PC-3 (cell line): ENCODE data around the gene NFATC2IP. TPM values are rescaled to one million over a fixed set of nuclear protein-coding genes. Genes with fewer than 3 reads are reported as not detected.

Experiments
- ATAC-seq: fragments of 200-7000 bp; cut with Tn5 transposase; 2 replicates; pipeline ENCODE4 v1.9.1; 2020; ENCODE audit warnings: mild to moderate bottlenecking, moderate library complexity
- BruUV-seq: library from RNA; stranded (reverse); fragments of 400-500 nt; replicated peaks from 2 replicates; lab custom pipeline; 2021; lab: Mats Ljungman, UMichigan
- CTCF ChIA-PET: fragments of 300-600 bp; sonication (Branson Sonifier 250); formaldehyde crosslinking; loops from one replicate; lab custom pipeline; 2022; ENCODE audit warnings: antibody characterized with exemption; lab: Charles Lee
- POLR2A ChIA-PET: fragments of 300-600 bp; sonication (Branson Sonifier 250); formaldehyde crosslinking; loops from one replicate; lab custom pipeline; 2022; ENCODE audit warnings: antibody characterized with exemption; ENCODE audit not compliant: unreplicated experiment; lab: Charles Lee
- DNase-seq: peaks from one replicate; pipeline ENCODE4 v3.0.0-alpha.2; 2015
- H2AFZ ChIP-seq: fragments of 300-600 bp; sonication (generic); 2 replicates; pipeline ENCODE4 v1.6.0; 2016; ENCODE audit warnings: antibody characterized with exemption, low read length
- H3F3A ChIP-seq: fragments of 300-600 bp; sonication (generic); one replicate; pipeline ENCODE4 v1.6.0; 2017; ENCODE audit warnings: antibody characterized with exemption, low read length, control low read depth, mild to moderate bottlenecking; ENCODE audit not compliant: unreplicated experiment
- H3K27ac ChIP-seq: fragments of 300-600 bp; sonication (generic); 2 replicates; pipeline ENCODE4 v1.5.1; 2016; ENCODE audit warnings: mild to moderate bottlenecking, low read length
- H3K27me3 ChIP-seq: fragments of 300-600 bp; sonication (generic); 2 replicates; pipeline ENCODE4 v1.6.1; 2016; ENCODE audit warnings: low read length, mixed read lengths
- H3K36me3 ChIP-seq: fragments of 300-600 bp; sonication (generic); 2 replicates; pipeline ENCODE4 v1.6.1; 2016; ENCODE audit warnings: low read depth, mixed run types, low read length, mixed read lengths
- H3K4me1 ChIP-seq: fragments of 300-600 bp; sonication (generic); 2 replicates; pipeline ENCODE4 v1.5.1; 2016; ENCODE audit warnings: low read length; ENCODE audit not compliant: insufficient read depth
- H3K4me2 ChIP-seq: fragments of 300-600 bp; sonication (generic); 2 replicates; pipeline ENCODE4 v1.6.0; 2016; ENCODE audit warnings: low read length
- H3K4me3 ChIP-seq: fragments of 300-600 bp; sonication (generic); 2 replicates; pipeline ENCODE4 v1.5.1; 2016; ENCODE audit warnings: mild to moderate bottlenecking, low read length, mixed read lengths
- H3K79me2 ChIP-seq: fragments of 300-600 bp; sonication (generic); 2 replicates; pipeline ENCODE4 v1.6.1; 2017; ENCODE audit warnings: low read length, mixed read lengths
- H3K9ac ChIP-seq: fragments of 300-600 bp; sonication (generic); 2 replicates; pipeline ENCODE4 v1.6.0; 2016; ENCODE audit warnings: mild to moderate bottlenecking, low read length
- H3K9me2 ChIP-seq: fragments of 300-600 bp; sonication (generic); replicated peaks from 2 replicates; pipeline ENCODE4 v1.6.1; 2016; ENCODE audit warnings: mixed run types, low read length, mixed read lengths
- H3K9me3 ChIP-seq: fragments of 300-600 bp; sonication (generic); 2 replicates; pipeline ENCODE4 v1.6.1; 2016; ENCODE audit warnings: low read length, mixed read lengths
- H4K20me1 ChIP-seq: fragments of 300-600 bp; sonication (generic); 2 replicates; pipeline ENCODE4 v1.6.1; 2016; ENCODE audit warnings: low read length, mixed read lengths
- CTCF ChIP-seq: fragments of 300-600 bp; sonication (generic); conservative IDR thresholded peaks from 2 replicates; pipeline ENCODE4 v1.5.1; 2017; ENCODE audit warnings: antibody characterized with exemption, low read depth, mild to moderate bottlenecking, low read length
- EZH2 ChIP-seq: fragments of 300-600 bp; sonication (generic); IDR thresholded peaks from one replicate; pipeline ENCODE4 v1.6.1; 2017; ENCODE audit warnings: antibody characterized with exemption, mild to moderate bottlenecking, low read length; ENCODE audit not compliant: unreplicated experiment
- EZH2phosphoT487 ChIP-seq: fragments of 300-600 bp; sonication (generic); IDR thresholded peaks from 2 replicates; pipeline ENCODE4 v1.6.1; 2018; ENCODE audit warnings: mild to moderate bottlenecking, antibody characterized with exemption, low read length, borderline replicate concordance
- intact Hi-C: fragments of 100-400 bp; cut with micrococcal nuclease; formaldehyde crosslinking; loops from 2 replicates; pipeline ENCODE4 v1.9.0; 2023
- total RNA-seq: library from RNA; depleted of rRNA; stranded (reverse); fragments of >200 nt; gene quantifications from 2 replicates; pipeline ENCODE4 v1.2.3, GENCODE V29; 2014

The NFATC2IP gene
- total RNA-seq, 1 experiment from 2014 or later: 33.3 TPM

DNA sequence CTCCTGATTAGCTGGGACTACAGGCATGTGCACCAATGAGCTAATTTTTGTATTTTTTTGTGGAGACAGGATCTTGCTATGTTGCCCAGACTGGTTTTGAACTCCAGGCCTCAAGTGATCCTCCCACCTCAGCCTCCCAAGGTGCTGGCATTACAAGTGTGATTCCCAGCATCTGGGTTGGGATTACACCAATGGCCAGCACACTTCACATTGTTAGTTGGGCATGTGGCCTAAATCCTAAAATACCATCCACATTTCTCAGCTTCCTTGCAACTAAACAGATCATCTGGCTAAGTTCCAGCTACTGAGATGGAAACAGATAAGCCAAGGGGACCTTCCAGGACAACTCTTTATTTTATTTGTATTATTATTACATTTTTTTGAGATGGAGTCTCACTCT lies 35.6 kb upstream of the NFATC2IP start:
- Histone ChIP-seq H2AFZ (no peak overlapping the region), H3K4me3 (no peak overlapping the region), H3K27me3 (no peaks in the 10 kb centered on the region), H4K20me1 (no peaks in the 10 kb centered on the region), H3K79me2 (no peaks in the 10 kb centered on the region), H3K9ac (no peak overlapping the region), H3K9me2 (no peaks in the 10 kb centered on the region), H3K36me3 (no peaks in the 10 kb centered on the region; the same call in 1 of the 2 replicates), H3K4me2 (no peak overlapping the region), H3F3A (no peaks in the 10 kb centered on the region), H3K27ac (no peak overlapping the region), H3K9me3 (no peaks in the 10 kb centered on the region), H3K4me1 (peaks cover 8% of the 10 kb centered on the region)
- CTCF ChIA-PET: no interaction called here
- BruUV-seq: no TSS peak
- POLR2A ChIA-PET: no interaction called here
- TF ChIP-seq EZH2phosphoT487: no peak
- TF ChIP-seq EZH2: no peak
- TF ChIP-seq CTCF: no peak
- intact Hi-C loops: no loop called here
- DNase-seq (peak; percentile 51), ATAC-seq (no peak)

DNA sequence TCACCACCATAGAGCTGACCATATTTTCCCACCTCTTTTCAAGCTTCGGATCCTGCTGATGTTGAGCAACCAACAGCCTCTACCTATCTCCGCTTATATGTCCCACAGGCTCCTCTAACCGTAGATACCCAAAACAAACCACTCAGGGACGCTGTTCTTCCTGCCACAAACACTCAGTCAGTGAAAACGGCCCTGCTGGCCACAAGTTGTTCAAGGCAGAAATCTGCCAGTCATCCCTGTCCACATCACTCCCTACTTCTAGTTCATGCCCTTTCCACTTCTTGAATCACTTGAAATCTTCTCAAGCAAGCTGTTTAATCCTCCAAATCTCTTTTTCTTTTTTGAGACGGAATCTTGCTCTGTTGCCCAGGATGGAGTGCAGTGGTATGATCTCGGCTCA lies 33.6 kb upstream of the NFATC2IP start:
- POLR2A ChIA-PET: no interaction called here
- Histone ChIP-seq H3K27me3 (no peaks in the 10 kb centered on the region), H4K20me1 (no peaks in the 10 kb centered on the region), H3K79me2 (no peaks in the 10 kb centered on the region), H3K27ac (no peak overlapping the region), H3K9ac (no peak overlapping the region), H3K9me3 (no peaks in the 10 kb centered on the region), H2AFZ (no peak overlapping the region), H3K4me2 (no peak overlapping the region), H3K4me1 (no peaks in the 10 kb centered on the region), H3K4me3 (no peak overlapping the region), H3K9me2 (no peaks in the 10 kb centered on the region), H3F3A (no peaks in the 10 kb centered on the region), H3K36me3 (no peaks in the 10 kb centered on the region; the same call in 1 of the 2 replicates)
- intact Hi-C loops: no loop called here
- no TSS peak for BruUV-seq
- ATAC-seq (no peak), DNase-seq (no peak)
- CTCF ChIA-PET: no interaction called here
- TF ChIP-seq EZH2 (no peak), CTCF (no peak), EZH2phosphoT487 (no peak)

DNA sequence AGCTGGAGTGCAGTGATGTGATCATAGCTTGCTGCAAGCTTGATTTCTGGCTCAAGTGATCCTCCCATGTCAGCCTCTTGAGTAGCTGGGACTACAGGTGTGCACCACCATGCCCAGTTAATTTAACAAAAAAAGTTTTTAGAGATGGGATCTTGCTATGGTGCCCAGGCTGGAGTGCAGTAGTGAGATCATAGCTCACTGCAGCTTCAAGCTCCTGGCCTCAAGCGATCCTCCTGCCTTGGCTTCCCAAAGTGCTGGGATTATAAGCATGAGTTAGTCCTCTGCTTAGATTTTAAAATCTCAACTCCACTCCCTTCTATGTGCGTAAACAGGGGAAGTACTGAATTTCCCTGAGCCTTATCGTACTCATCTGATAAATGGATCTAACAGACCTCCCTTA lies 32.0 kb upstream of the NFATC2IP start:
- CTCF ChIA-PET: no interaction called here
- no peaks in the 10 kb centered on the region for H4K20me1 ChIP-seq

More for the DNA sequence above, 32.0 kb upstream of the NFATC2IP start:
- Histone ChIP-seq H3K9me3 (no peaks in the 10 kb centered on the region), H3F3A (no peaks in the 10 kb centered on the region), H3K4me1 (peaks cover 3% of the 10 kb centered on the region; the same call in 1 of the 2 replicates), H3K27me3 (no peaks in the 10 kb centered on the region), H3K27ac (no peak overlapping the region), H2AFZ (no peak overlapping the region), H3K4me2 (no peak overlapping the region), H3K36me3 (no peaks in the 10 kb centered on the region; the same call in 1 of the 2 replicates), H3K9me2 (no peaks in the 10 kb centered on the region), H3K9ac (no peak overlapping the region), H3K4me3 (no peak overlapping the region), H3K79me2 (peaks cover 10% of the 10 kb centered on the region; the same call in 1 of the 2 replicates)
- TF ChIP-seq EZH2phosphoT487 (no peak), CTCF (no peak), EZH2 (no peak)
- intact Hi-C loops: no loop called here
- POLR2A ChIA-PET: interaction anchor here (0.6 to 0.7 kb wide), 2 partner anchors 627 to 893 kb away, joined by 3 to 9 read pairs; no protein-coding TSS in a partner anchor
- DNase-seq: no peak
- BruUV-seq: no TSS peak
- no peak for ATAC-seq
